SU-DHL-6 (cell line): ENCODE measurements around the gene MARK1.

ENCODE experiments used
- H2AFZ ChIP-seq: fragments of 200-600 bp; sonication (generic); 2 replicates; pipeline ENCODE4 v1.6.1; 2014; ENCODE audit warnings: low read depth, mild to moderate bottlenecking, moderate library complexity, mixed read lengths, antibody characterized with exemption, low read length; ENCODE audit not compliant: severe bottlenecking
- H3F3A ChIP-seq: fragments of 200-600 bp; shearing (Covaris generic); 2 replicates; pipeline ENCODE4 v1.6.0; 2016; ENCODE audit warnings: antibody characterized with exemption, mild to moderate bottlenecking; ENCODE audit not compliant: insufficient read depth
- H3K27ac ChIP-seq: fragments of 200-600 bp; sonication (generic); 2 replicates; pipeline ENCODE4 v1.5.1; 2016; ENCODE audit warnings: low read depth, mild to moderate bottlenecking, low read length, moderate library complexity, mixed read lengths
- H3K27me3 ChIP-seq: fragments of 200-600 bp; sonication (generic), shearing (Covaris generic); 2 replicates; pipeline ENCODE4 v1.6.0; 2014; ENCODE audit warnings: mild to moderate bottlenecking, low read length
- H3K36me3 ChIP-seq: fragments of 200-600 bp; sonication (generic); 2 replicates; pipeline ENCODE4 v1.6.1; 2014; ENCODE audit warnings: mild to moderate bottlenecking, low read length, mixed read lengths
- H3K4me2 ChIP-seq: fragments of 300-600, 200-600 bp; shearing (Covaris generic), sonication (generic); 2 replicates; pipeline ENCODE4 v1.6.0; 2014; ENCODE audit warnings: low read length, low read depth, mild to moderate bottlenecking; ENCODE audit not compliant: poor library complexity, severe bottlenecking
- H3K4me3 ChIP-seq: fragments of 200-600 bp; sonication (generic); 2 replicates; pipeline ENCODE4 v1.5.1; 2014; ENCODE audit warnings: antibody characterized with exemption, low read length, mild to moderate bottlenecking, mixed read lengths; ENCODE audit not compliant: insufficient read depth, poor library complexity, severe bottlenecking
- H3K79me2 ChIP-seq: fragments of 200-600 bp; sonication (generic); 2 replicates; pipeline ENCODE4 v1.6.1; 2014; ENCODE audit warnings: mild to moderate bottlenecking, low read length, moderate library complexity; ENCODE audit not compliant: insufficient read depth
- H3K9ac ChIP-seq: fragments of 200-600 bp; sonication (generic); 2 replicates; pipeline ENCODE4 v1.7.0; 2014; ENCODE audit warnings: mild to moderate bottlenecking, low read length
- H3K9me2 ChIP-seq: fragments of 200-600 bp; sonication (generic); replicated peaks from 2 replicates; pipeline ENCODE4 v1.6.1; 2014; ENCODE audit warnings: low read length; ENCODE audit not compliant: insufficient read depth
- H3K9me3 ChIP-seq: fragments of 200-600 bp; sonication (generic); 2 replicates; pipeline ENCODE4 v1.6.1; 2014; ENCODE audit warnings: low read length, mixed read lengths; ENCODE audit not compliant: insufficient read depth
- H4K20me1 ChIP-seq: fragments of 200-600 bp; sonication (generic); 2 replicates; pipeline ENCODE4 v1.6.1; 2014; ENCODE audit warnings: low read depth, mild to moderate bottlenecking, antibody characterized with exemption, low read length, moderate library complexity, mixed read lengths
- EZH2phosphoT487 ChIP-seq: fragments of 200-600 bp; sonication (generic), shearing (Covaris generic); conservative IDR thresholded peaks from 2 replicates; pipeline ENCODE4 v1.6.1; 2018; ENCODE audit warnings: mild to moderate bottlenecking, antibody characterized with exemption, low read length, moderate library complexity, mixed read lengths
- TF ChIP-seq, protein P1 (sequence below): fragments of 200-600 bp; sonication (generic); IDR thresholded peaks from one replicate; pipeline ENCODE4 v1.5.1; 2017; ENCODE audit warnings: antibody characterized with exemption, mild to moderate bottlenecking, low read length, moderate library complexity; ENCODE audit not compliant: insufficient read depth, poor library complexity, severe bottlenecking

Gene MARK1

DNA sequence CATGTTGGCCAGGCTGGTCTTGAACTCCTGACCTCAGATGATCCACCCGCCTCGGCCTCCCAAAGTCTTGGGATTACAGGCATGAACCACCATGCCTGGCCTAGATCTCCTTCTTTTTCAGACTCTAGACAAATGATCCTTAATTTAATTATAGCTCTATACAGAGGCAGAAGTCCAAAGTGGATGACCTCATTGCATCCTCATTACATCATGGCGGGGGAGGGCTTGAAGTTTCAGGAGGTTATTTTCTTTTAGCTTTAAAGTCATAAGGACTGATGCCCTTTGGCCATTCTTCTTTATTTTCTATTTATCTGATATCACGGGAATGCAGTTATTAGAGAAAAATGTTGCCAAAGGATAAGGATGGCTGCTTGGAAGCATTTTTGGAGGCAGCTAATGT lies 14.1 kb upstream of the MARK1 start:
- no peak overlapping the region for H2AFZ ChIP-seq

DNA sequence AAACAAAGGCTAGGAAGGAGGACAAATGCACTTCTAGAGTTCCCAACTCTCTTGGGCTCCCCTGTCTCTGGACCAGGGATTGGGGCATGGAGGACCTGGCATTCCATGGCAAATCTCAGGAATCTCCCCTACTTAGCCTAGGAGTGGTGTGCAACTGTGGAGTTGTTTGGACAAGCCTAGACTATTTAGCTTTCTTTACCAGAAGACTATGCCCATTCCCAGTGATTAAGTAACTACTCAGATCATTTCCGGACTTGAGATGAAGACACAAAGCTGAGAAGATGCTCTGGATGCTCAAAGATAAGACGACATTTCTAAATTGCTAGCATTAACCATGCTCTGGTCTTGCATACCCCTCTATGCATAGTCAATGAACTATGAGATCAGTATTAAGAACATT lies 13.7 kb upstream of the MARK1 start:
- Histone ChIP-seq H3K27ac (no peak overlapping the region), H3K9me2 (no peaks in the 10 kb centered on the region), H3K4me3 (no peak overlapping the region), H3K36me3 (no peaks in the 10 kb centered on the region), H3F3A (no peaks in the 10 kb centered on the region), H3K9me3 (no peaks in the 10 kb centered on the region), H2AFZ (no peak overlapping the region), H3K4me2 (no peak overlapping the region), H3K27me3 (no peaks in the 10 kb centered on the region), H4K20me1 (no peaks in the 10 kb centered on the region), H3K79me2 (no peaks in the 10 kb centered on the region), H3K9ac (no peak overlapping the region)
- TF ChIP-seq EZH2phosphoT487 = no peak
- TF ChIP-seq, protein P1, sequence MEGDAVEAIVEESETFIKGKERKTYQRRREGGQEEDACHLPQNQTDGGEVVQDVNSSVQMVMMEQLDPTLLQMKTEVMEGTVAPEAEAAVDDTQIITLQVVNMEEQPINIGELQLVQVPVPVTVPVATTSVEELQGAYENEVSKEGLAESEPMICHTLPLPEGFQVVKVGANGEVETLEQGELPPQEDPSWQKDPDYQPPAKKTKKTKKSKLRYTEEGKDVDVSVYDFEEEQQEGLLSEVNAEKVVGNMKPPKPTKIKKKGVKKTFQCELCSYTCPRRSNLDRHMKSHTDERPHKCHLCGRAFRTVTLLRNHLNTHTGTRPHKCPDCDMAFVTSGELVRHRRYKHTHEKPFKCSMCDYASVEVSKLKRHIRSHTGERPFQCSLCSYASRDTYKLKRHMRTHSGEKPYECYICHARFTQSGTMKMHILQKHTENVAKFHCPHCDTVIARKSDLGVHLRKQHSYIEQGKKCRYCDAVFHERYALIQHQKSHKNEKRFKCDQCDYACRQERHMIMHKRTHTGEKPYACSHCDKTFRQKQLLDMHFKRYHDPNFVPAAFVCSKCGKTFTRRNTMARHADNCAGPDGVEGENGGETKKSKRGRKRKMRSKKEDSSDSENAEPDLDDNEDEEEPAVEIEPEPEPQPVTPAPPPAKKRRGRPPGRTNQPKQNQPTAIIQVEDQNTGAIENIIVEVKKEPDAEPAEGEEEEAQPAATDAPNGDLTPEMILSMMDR = no peak

More for the DNA sequence above, 14.1 kb upstream of the MARK1 start:
- no peaks in the 10 kb centered on the region for H3K79me2 ChIP-seq
- no peaks in the 10 kb centered on the region for H4K20me1 ChIP-seq
- H3K4me3 ChIP-seq = no peak overlapping the region
- no peaks in the 10 kb centered on the region for H3F3A ChIP-seq
- no peak overlapping the region for H3K27ac ChIP-seq
- H3K4me2 ChIP-seq = no peak overlapping the region
- TF ChIP-seq, protein P1 = no peak
- no peak for TF ChIP-seq EZH2phosphoT487
- no peaks in the 10 kb centered on the region for H3K9me2 ChIP-seq
- H3K27me3 ChIP-seq = no peaks in the 10 kb centered on the region
- H3K9ac ChIP-seq = no peak overlapping the region
- H3K9me3 ChIP-seq = no peaks in the 10 kb centered on the region
- no peaks in the 10 kb centered on the region for H3K36me3 ChIP-seq

- Histone ChIP-seq H3K4me3 (no peak overlapping the region), H3K4me2 (no peak overlapping the region), H3K9me2 (no peaks in the 10 kb centered on the region), H3K9ac (no peak overlapping the region), H3K79me2 (no peaks in the 10 kb centered on the region), H2AFZ (no peak overlapping the region), H4K20me1 (no peaks in the 10 kb centered on the region), H3K27ac (no peak overlapping the region), H3F3A (no peaks in the 10 kb centered on the region), H3K36me3 (no peaks in the 10 kb centered on the region), H3K27me3 (no peaks in the 10 kb centered on the region), H3K9me3 (no peaks in the 10 kb centered on the region)
- TF ChIP-seq EZH2phosphoT487 = no peak
- TF ChIP-seq, protein P1 = no peak
Observed at GRCh38 chr1:220516014-220516721, 11.8 kb upstream of the MARK1 start.
